ENCODE measurements around the gene TCF4.

DNA sequence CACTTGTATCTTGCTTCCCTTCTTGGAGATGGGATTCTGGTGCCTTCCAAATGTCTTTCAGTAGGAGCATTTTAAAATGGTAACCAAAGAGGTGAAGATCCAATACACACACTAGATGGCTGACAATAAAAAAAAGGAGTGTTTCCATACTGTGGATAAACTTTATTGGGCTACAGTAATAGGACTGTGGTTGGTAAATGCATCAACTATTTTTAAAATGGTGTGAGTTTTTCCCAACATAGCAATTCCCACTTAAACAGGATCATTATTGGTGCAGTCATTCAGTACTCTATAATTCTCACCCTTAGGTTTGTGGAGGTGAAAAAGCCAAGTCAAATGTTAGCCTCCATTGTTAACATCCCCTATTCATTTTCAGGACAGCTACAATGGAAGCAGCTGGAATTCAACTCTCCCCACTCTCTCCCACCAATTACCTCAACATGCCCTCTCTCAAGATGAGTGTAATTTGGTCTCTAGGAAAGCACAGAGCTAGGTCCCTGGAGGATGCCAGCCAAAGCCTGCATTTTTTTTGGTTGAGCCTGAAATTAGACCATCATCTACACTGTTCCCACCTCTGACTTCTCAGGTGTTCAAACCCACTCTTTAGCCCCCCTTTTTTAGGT lies 273.3 kb downstream of the TCF4 start:
- TF ChIP-seq POLR2A (IDR thresholded peaks at IDR 0.05) = no peak
- TF ChIP-seq, protein P1, sequence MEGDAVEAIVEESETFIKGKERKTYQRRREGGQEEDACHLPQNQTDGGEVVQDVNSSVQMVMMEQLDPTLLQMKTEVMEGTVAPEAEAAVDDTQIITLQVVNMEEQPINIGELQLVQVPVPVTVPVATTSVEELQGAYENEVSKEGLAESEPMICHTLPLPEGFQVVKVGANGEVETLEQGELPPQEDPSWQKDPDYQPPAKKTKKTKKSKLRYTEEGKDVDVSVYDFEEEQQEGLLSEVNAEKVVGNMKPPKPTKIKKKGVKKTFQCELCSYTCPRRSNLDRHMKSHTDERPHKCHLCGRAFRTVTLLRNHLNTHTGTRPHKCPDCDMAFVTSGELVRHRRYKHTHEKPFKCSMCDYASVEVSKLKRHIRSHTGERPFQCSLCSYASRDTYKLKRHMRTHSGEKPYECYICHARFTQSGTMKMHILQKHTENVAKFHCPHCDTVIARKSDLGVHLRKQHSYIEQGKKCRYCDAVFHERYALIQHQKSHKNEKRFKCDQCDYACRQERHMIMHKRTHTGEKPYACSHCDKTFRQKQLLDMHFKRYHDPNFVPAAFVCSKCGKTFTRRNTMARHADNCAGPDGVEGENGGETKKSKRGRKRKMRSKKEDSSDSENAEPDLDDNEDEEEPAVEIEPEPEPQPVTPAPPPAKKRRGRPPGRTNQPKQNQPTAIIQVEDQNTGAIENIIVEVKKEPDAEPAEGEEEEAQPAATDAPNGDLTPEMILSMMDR (IDR thresholded peaks at IDR 0.05) = no peak
